Measurements from ENCODE around the gene CRY1. TPM values are rescaled to one million over a fixed set of nuclear protein-coding genes. Genes with fewer than 3 reads are reported as not detected.
A peak's percentile ranks its signal among the peaks of the same experiment; 100 is the strongest.

Gene CRY1
- total RNA-seq, 4 donors from 2014 or later: 23.7 to 51.2 (median 40.1) TPM

DNA sequence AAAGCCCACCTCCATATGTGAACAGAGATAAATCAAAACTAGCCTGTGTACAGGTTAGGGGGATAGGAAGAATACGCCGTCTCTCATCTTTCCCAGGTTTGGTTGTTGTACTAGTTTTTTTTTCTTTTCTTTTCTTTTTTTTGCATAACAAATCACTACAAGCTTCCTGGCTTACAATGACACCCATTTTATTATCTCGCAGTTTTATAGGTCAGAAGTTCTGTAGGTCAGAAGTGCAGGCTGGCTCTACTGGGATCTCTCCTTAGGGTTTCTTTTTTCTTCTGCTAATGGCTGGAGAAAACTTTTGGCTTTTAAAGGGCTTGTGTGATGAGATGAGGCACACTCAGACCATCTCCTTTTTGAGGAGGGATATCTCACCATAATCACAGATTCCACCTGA lies 25.7 kb upstream of the CRY1 start:
- 63 to 81% methylated on average over 2 to 3 of the region's 3 CpGs for WGBS, 2 donors (ENCODE audit: low coverage in 1 of 2)
- Histone ChIP-seq H3K27ac (no peak overlapping the region), H3K9me3 (no peaks in the 10 kb centered on the region), H3K36me3 (no peaks in the 10 kb centered on the region), H3K4me3 (no peak overlapping the region), H3K27me3 (peaks cover 31% of the 10 kb centered on the region), H3K4me1 (no peaks in the 10 kb centered on the region)
- TF ChIP-seq POLR2AphosphoS5 (IDR thresholded peaks at IDR 0.05) (no peak), EP300 (IDR thresholded peaks at IDR 0.05) (no peak), POLR2A (IDR thresholded peaks at IDR 0.05) (no peak), CTCF (IDR thresholded peaks at IDR 0.05) (no peak)
- no peak for ATAC-seq

DNA sequence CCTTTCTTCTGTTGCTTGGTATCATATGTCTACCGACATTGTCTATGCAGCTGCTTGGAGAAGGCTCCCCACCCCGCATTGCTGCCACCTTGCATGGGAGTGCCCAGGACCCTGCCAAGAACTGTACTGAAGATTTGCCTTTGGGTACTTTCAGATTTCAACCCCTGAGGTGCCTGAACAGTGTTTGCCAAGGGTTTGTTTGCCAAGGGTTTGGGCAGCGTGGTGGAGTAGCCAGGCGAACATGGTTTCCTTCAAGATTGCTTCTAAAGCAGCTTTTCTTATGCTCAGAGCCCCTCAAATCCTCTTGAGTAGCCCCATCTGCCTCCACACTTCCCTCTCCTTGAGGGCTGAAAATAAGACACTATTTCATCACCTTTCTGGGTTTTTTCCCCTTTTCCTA lies 25.3 kb upstream of the CRY1 start:
- no peaks in the 10 kb centered on the region for H3K36me3 ChIP-seq
- no peaks in the 10 kb centered on the region for H3K9me3 ChIP-seq
- TF ChIP-seq EP300 (IDR thresholded peaks at IDR 0.05) (no peak), POLR2A (IDR thresholded peaks at IDR 0.05) (no peak), POLR2AphosphoS5 (IDR thresholded peaks at IDR 0.05) (no peak), CTCF (IDR thresholded peaks at IDR 0.05) (no peak)
- 90 to 93% methylated on average over 3 of the region's 4 CpGs for WGBS, 2 donors (ENCODE audit: low coverage in 1 of 2)
- ATAC-seq: no peak
- no peaks in the 10 kb centered on the region for H3K4me1 ChIP-seq
- H3K27ac ChIP-seq: no peak overlapping the region
- no peak overlapping the region for H3K4me3 ChIP-seq
- peaks cover 27% of the 10 kb centered on the region for H3K27me3 ChIP-seq

- TF ChIP-seq CTCF (IDR thresholded peaks at IDR 0.05): no peak
- TF ChIP-seq POLR2A (IDR thresholded peaks at IDR 0.05): no peak
- no peak for TF ChIP-seq POLR2AphosphoS5 (IDR thresholded peaks at IDR 0.05)
- no peak for TF ChIP-seq EP300 (IDR thresholded peaks at IDR 0.05)
- ATAC-seq: no peak
- 90 to 93% methylated on average over 2 of the region's 2 CpGs for WGBS, 2 donors (ENCODE audit: low coverage in 1 of 2)
Measured at GRCh38 chr12:107115119-107115518, 21.8 kb upstream of the CRY1 start.

DNA sequence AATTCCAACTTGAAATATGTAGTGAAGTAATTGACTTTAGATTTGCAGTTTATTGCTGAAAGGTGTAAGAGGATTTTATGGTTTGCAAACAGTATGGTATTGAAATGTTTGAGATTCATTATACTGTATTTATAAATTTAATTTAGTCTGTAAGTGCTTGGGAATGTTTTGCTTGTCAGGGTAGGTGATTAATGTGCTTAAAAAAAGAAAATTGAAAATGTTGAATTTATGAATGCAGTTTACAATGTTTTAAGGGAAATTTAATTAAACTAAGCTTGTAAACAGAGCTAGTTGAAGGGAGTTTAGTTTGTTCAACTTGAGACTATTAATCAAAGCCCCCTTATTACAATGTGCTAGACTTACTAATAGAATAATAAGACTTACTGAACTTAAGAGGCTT lies 18.0 kb upstream of the CRY1 start:
- H3K27ac ChIP-seq: no peak overlapping the region
- H3K4me1 ChIP-seq: peaks cover 0 to 18% (median 3%) of the 10 kb centered on the region in 3 donors
- no peak overlapping the region for H3K4me3 ChIP-seq
- no peaks in the 10 kb centered on the region for H3K36me3 ChIP-seq
- ATAC-seq: no peak
- TF ChIP-seq CTCF (IDR thresholded peaks at IDR 0.05) (no peak), EP300 (IDR thresholded peaks at IDR 0.05) (no peak), POLR2AphosphoS5 (IDR thresholded peaks at IDR 0.05) (no peak)
- H3K27me3 ChIP-seq: no peaks in the 10 kb centered on the region
- H3K9me3 ChIP-seq: no peaks in the 10 kb centered on the region

More at GRCh38 chr12:107115119-107115518, 21.8 kb upstream of the CRY1 start:
- H3K36me3 ChIP-seq: no peaks in the 10 kb centered on the region
- H3K27ac ChIP-seq: no peak overlapping the region
- H3K4me1 ChIP-seq: peaks cover 0 to 14% (median 3%) of the 10 kb centered on the region in 3 donors
- no peak overlapping the region for H3K4me3 ChIP-seq
- no peaks in the 10 kb centered on the region for H3K27me3 ChIP-seq
- H3K9me3 ChIP-seq: no peaks in the 10 kb centered on the region

GRCh38 chr12:107109726-107110719 lies 16.7 kb upstream of the CRY1 start:
- H3K27ac ChIP-seq: peak overlapping the region in 1 of 4 donors; percentile 26
- TF ChIP-seq EP300 (IDR thresholded peaks at IDR 0.05) (no peak), POLR2A (IDR thresholded peaks at IDR 0.05) (no peak), POLR2AphosphoS5 (IDR thresholded peaks at IDR 0.05) (no peak), CTCF (IDR thresholded peaks at IDR 0.05) (no peak)
- peak; percentile 34 for ATAC-seq
- 60 to 64% methylated on average over 11 to 12 of the region's 12 CpGs for WGBS, 2 donors (ENCODE audit: low coverage in 1 of 2)
- H3K36me3 ChIP-seq: no peaks in the 10 kb centered on the region
- H3K27me3 ChIP-seq: no peaks in the 10 kb centered on the region
- no peaks in the 10 kb centered on the region for H3K9me3 ChIP-seq
- peaks cover 0 to 18% (median 3%) of the 10 kb centered on the region in 3 donors for H3K4me1 ChIP-seq
- no peak overlapping the region for H3K4me3 ChIP-seq
